GM10266 (cell line): ENCODE results near the gene COA3.
"Not testable (repeated sequence)": the region's sequence is repeated elsewhere in the genome, so short reads cannot be mapped to it uniquely, and the experiment has no call there.

Source experiments
- DNase-seq: peaks from one replicate; pipeline ENCODE4 v3.0.0; 2012; ENCODE audit errors: extremely low spot score
- CTCF ChIP-seq: IDR thresholded peaks from 2 replicates; pipeline ENCODE4 v1.5.1; 2012; ENCODE audit warnings: mild to moderate bottlenecking, low read depth; ENCODE audit not compliant: control insufficient read depth, insufficient read depth; ENCODE audit errors: missing control alignments

The COA3 gene

GRCh38 chr17:42772945-42773289 lies 25.6 kb downstream of the COA3 start:
- no peak for DNase-seq
- no peak for TF ChIP-seq CTCF

- not testable (repeated sequence) for DNase-seq
These were observed 28.5 kb downstream of the COA3 start for GRCh38 chr17:42769964-42770363.

GRCh38 chr17:42768006-42768405 lies 30.5 kb downstream of the COA3 start:
- DNase-seq, result not testable (repeated sequence)

- no peak for DNase-seq
- TF ChIP-seq CTCF, result no peak
These were observed 31.0 kb downstream of the COA3 start for GRCh38 chr17:42767512-42767911.

GRCh38 chr17:42766124-42766523 lies 32.4 kb downstream of the COA3 start:
- TF ChIP-seq CTCF, result no peak

GRCh38 chr17:42761638-42762037 lies 36.9 kb downstream of the COA3 start:
- TF ChIP-seq CTCF, result no peak
- no peak for DNase-seq

More at GRCh38 chr17:42766124-42766523, 32.4 kb downstream of the COA3 start:
- no peak for DNase-seq

- TF ChIP-seq CTCF, result no peak
- peak; percentile 54 for DNase-seq
These were observed 37.6 kb downstream of the COA3 start, which contains the start of gene RAMP2 for GRCh38 chr17:42760652-42761581. RAMP2 (plus strand) TSS chr17:42761227; CDS start chr17:42761262, 35 bp downstream.

- DNase-seq, result peak; percentile 67
- no peak for TF ChIP-seq CTCF
These were observed 38.4 kb downstream of the COA3 start for GRCh38 chr17:42759982-42760651.
